Amygdala (tissue), 56 donors: ENCODE data around the gene SUMO3.
A peak's percentile ranks its signal among the peaks of the same experiment; 100 is the strongest.
"Not testable (repeated sequence)": the region's sequence is repeated elsewhere in the genome, so short reads cannot be mapped to it uniquely, and the experiment has no call there.

Experiments
- DNase-seq, 56 donors: peaks; one replicate each; lab custom pipeline; 2025; lab: John Stamatoyannopoulos, UW

Gene SUMO3

DNA sequence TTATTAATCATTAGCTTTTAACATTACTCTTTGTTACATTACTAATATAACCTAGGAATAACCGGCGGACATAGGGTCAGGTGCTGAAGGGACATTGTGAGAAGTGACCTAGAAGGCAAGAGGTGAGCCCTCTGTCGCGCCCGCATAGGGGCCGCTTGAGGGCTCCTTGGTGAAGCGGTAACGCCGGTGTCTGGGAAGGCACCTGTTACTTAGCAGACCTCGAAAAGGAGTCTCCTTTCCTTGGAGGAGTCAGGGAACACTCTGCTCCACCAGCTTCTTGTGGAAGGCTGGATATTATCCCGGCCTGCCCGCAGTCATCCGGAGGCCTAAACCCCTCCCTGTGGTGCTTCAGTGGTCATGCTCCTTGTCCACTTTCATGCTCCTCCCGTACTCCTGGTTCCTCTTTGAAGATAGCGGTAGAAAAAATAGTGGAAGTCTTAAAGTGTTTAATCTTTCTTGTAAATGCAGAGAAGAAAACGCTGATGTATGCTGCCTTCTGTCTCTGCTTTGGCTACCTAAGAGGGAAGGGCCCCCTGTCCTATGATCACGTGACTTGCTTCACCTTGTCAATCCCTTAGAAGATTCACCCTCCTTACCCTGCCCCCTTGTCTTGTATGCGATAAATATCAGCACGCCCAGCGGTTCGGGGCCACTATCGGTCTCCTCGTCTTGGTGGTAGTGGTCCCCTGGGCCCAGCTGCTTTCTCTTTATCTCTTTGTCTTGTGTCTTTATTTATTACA, 14.8 kb upstream of the SUMO3 start:
- DNase-seq: not testable (repeated sequence)

DNA sequence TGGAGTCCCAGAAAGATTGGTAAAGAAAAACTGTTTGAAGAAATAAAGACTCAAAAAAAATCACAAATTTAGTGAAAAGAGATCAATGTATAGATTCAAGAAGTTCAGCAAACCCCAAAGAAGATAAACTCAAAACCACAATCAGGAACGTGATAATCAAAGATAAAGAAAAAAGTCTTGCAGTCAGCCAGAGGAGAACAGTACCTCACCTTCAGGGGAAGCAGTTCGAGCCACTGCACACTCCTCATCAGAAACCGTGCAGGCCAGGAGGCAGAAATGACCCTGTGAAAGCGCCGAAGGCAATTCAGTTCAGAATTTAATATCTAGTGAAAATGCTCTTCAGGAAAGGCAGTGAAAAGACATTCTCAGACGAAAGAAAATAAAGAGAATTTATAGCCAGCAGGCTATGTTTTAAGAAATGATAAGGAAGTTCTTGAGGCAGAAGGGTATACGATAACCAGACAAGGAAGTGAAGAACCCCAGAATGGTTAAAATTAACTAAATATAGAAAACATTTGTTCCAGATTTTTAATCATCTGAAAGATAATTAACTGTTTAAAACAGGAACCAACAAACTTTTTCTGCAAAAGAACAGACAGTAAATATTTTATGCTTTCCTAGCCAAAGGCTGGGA, 13.5 kb upstream of the SUMO3 start:
- DNase-seq: no peak

DNA sequence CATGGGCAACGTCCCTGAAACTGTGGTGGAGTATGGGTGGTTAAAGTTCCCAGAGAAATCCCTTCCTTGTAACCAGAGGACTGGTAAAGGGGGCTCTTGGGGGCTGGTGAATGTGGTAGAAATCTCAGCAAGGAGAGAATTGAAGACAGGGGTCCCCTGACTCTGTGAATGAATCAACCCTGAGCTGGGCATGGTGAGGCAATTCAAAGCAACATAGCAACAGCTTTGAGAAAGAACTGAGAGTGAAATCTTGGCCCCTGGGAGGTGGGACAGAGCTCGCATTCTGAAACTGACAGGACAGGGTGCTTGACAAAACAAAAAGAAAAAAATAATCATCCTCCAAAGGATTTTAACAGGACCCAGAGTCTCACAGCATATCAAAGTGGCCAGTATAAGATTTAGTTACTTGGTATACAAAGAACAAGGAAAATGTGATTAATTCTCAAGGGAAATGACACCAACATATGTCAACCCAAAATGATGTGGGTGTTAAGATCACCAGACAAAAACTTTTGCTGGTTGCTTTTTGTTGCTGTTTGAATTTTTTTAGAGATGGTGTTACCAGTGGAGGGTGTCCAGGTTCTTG, 11.7 kb upstream of the SUMO3 start:
- DNase-seq: no peak

DNA sequence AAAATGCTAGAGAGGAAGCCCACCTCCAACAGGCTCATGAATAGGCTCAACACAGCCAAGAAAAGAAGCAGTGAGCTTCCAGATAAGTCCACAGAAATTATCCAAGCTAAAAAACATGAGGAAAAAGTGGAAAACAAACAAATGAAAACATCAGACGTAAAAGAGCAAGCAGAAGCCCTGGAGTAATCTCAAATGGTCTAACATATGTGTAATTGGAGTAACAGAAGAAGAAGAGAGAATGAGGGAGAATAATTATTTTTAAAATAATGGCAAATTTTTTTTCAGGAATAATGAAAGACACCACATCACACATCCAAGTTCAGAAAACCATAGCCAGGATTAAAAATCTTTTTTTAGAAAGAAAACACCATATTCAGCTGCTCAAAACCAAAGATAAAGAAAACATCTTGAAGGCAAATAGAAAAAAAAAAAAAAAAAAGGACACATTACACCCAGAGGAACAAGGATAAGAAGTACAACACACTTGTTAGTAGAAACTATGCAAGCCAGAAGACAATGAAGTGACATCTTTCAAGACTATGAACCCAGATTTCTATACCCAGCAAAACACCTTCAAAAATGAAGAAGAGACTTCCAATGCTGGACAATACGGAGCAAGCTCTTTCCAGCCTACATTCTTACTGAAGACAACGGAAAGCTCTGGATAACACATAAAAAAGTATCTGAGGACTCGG, 10.6 kb upstream of the SUMO3 start:
- no peak for DNase-seq

DNA sequence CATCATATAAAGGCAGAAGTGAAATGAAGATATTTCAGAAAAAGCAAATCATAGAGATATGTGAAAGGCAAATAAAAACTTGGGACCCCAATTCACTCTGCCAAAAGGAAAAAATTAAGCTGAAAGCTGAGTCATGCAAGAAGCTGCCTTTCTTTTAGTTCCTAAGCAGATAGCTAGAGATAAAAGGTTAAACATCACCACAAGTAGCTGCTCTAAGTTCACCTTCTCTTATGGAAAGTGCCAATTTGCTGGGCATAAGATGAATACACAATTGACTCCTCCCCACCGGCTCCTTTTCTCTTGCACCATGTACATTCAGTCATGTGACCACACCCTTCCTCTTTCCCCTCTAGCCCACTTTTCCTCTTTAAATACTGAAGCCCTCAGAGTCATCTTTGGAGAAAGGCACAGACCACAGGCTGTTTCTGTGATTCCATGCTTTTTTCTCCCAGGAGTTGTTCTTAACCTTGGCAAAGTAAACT, 5.4 kb upstream of the SUMO3 start:
- no peak for DNase-seq

DNA sequence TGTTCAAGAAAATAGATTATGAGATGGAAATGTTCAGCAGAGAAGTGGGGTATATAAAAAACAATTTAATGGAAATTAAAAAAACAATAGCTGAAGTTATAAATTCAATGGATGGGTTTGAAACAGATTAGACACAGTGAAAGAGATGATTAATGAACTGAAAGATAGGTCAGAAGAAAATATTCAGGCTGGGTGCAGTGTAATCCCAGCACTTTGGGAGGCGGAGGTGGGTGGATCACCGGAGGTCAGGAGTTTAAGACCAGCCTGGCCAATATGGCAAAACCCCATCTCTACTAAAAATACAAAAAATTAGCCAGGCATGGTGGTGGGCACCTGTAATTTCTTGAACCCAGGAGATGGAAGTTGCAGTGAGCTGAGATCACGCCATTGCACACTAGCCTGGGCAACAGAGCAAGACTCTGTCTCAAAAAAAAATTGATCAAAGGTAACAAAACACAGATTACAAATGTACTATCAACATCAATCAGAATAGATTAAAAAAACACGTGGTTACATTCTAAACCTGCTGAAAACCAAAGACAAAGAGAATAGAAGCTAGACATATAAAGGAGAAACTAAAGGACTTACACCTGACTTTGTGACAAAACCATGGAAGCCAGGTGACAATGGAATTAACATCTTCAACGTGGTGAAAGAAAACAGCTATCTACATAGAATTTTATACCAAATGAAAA, 4.8 kb upstream of the SUMO3 start:
- no peak for DNase-seq

DNA sequence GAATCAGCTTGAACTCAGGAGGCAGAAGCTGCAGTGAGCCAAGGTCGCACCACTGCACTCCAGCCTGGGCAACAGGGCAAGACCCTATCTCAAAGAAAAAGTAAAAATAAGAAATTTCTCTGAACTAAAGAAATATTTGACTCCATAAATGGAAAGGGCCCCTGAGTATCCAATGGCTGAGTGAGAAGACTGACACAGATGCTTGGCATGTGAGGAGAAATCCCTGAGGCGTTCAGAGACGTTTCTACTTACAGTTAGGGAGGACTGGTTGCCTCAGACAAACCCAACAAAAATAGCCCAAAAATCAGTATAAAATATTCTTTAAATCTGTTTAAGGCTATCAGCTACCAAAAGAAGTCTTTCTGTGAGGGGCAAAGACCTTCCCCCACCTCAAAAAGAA, 3.0 kb upstream of the SUMO3 start:
- DNase-seq: no peak

DNA sequence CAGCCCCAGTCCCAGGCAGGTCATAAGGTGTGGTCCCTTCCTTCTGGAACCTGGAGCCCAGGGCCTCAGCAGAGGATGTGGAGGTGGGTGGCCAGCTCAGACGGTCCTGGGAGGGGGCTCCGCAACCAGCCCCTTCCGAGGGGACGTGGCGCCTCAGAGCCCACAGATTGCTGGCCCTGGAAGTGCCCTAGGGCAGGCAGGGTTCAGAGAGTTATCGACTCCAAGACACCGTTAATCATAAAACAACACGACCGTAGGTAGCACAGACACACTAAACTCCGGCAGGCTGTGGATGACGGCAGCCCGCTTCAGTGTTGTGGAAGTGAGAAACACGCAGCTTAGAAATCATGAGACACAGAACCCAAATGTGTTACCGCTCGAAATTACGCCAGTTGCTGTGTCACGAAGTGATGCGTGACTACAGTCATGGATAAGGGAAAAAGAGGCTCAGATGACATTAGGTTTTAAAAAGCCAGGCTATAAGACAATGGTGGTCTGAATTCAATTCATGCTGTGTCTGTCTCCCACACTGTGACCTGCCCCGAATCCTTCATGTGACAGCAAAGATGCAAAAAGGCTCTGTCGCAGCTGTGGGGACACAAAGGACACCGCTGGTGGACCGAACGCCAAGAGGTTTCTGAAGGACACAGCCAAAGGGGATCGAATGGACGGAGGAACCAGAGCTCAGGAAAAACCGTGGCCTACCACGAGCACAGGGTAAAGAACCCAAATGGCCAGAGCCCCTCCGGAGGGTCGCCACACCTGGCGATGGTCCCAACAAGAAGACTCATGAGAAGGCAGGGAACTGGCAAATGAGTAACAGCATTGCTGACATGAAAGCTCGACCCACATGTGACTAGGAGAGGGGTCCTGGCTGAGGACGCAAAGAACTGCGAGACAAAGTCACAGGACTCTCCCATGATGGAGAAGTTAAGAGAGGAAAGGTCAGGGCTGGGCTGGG, 1.7 kb upstream of the SUMO3 start:
- no peak for DNase-seq

DNA sequence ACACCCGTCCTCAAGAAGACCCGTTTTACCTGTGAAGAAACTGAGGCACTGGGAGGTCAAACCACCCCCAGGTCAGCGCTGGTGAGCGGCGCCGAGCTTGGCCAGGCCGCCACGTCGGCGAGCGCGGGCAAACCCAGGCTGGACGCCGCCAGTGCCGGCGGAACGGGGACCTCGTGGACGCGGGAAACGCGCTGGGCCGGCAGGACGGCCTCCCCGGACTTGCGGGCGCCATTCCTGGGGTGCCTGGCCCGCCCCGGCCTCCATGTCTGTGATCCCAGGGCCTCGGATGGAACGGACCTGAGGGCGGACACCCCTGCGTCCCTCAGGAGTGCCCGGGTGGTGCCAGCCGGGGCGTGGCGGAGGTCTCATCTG, 764 bp upstream of the SUMO3 start:
- DNase-seq: no peak

DNA sequence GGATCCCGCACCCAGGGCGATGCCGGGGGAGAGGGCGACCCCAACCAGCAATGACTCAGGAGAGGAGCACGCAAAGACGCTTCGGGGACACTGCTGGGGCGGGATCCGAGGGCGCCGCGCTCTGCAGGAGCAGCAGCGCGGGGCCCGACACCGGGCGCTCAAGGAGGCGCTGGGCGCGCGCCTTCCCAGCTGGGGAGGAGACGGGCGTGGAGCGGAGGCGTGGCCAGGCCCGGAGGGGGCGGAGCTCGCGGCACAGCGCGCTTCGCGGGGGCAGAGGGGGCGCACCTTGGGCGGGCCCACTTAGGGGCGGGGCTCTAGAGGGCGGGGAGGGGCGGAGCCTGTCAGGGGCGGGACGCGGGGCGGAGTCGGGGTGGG, 369 bp downstream of the SUMO3 start:
- peak in 54 of 56 donors; percentile 19 to 92 (median 78) for DNase-seq

DNA sequence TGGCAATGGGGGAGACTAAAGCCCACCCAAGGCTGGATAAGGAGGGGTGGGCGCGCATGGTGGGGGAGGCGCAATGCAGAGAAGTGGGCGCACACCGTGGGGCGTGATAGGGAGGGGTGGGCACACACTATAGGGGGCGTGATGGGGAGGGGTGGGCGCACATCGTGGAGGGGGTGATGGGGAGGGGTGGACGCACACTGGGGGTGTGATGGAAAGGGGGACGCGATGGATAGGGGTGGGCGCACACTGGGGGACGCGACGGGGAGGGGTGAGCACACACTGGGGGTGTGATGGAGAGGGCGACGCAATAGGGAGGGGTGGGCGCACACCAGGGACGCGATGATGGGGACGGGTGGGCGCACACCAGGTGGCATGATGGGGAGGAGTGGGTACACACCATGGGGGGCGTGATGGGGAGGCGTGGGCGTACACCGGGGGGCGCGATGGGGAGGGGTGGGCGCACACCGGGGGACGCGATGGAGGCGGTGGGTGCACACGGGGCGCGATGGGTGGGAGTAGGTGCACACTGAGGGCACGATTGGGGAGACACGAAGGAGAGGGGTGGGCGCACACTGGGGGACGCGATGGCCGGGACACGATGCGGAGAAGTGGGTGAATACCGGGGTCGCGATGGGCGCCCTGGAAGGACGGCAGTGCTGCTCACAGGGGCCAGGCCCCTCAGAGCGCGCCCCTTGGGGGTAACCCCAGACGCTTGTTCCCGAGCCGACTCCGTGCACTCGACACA, 929 bp downstream of the SUMO3 start:
- no peak for DNase-seq

DNA sequence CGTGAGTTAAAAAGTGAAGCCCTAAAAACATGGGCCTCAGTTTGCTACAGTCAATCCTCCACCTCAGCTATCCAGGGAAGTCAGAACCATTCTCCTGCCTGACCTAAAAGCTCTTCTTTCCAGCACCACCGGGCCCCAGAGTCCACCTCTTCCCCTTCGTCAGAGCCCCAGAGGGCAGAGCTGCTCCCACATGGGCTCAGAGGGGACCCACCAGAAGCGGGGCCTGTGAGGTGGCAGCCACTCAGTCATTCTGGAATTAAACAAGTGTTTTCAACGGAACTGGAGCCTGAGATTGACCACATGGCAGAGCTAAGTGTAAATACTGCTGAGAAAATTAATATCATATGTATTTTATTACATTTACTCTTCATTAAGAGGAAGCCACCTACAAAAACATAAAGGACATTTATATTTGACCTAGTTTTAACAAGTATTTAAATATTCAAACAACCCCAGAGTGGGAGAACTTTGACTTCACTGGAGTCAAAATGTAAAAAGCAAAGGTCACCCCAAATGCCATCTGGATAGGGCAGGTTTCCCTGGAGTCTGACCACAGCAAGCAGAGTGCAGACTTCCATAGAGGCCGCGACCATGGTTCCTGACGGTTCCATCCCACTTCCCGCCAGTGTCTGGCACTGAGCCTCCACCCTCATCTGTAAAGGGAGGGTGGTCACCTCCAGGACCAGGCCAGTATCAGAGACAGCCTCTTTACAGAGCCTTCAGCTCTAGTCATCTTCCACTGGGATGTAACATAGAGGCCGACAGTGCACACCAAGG, 1.8 kb downstream of the SUMO3 start:
- no peak for DNase-seq

DNA sequence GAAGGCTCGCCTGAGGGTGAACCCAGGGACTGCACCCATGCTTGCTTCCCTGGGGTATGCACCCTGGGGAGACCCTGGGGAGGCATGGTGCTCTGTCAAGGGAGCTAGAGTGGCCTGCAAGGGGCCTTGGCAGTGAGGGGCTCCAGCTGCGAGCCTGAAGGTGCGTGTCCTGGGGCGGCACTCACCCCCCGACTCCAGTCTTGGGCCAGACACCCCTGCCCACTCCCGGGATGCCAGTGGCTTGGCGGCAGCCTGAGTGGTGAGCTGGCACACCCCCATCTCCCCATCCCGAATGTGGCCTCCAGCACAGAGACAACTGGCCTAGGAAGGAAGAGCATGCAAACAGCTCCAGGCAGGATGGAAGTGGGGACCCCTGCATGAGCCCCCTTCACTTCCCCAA, 2.6 kb downstream of the SUMO3 start:
- no peak for DNase-seq

DNA sequence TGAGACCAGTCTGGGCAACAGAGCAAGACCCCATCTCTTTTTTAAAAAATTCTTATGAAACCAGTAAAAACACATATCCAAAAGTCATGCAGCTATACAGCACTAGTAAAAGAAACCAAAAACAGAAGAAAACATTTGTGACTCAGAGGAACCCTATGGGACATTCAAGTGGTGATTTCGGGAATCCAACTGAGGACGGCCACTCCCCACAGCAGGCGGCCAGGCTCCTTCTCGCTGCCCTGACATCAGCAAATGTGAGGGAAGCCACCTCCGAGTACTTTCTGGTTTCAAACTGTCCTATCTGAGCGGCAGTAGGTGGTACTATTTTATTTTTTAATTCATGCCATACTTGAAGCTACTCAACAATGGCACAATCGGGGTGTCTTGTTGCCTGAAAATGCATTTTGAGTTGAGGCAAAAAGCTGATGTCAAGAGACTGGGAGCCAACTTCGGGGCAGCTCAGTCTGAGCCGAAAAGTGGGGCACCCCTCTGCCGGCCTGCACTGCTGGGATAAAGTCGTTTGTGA, 3.3 kb downstream of the SUMO3 start:
- no peak for DNase-seq

DNA sequence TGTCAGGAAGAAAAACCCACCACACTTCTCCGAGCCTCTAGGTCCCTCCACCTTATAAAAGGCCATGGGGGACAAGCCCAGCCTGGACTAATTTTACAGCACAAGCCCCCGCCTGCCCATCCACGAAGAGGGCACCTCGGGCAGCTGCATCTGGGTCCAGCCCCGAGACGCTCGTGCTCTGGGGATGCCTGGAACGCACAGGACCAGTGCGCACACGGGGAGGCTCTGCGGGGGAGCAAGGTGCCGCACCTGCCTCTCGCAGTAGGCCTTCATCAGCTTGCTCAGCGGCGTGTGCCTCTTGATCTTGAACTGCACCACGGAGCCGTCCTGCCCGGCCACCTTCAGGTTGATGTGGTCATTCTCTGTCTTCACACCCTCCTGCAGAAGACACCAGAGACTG, 4.1 kb downstream of the SUMO3 start:
- no peak for DNase-seq

DNA sequence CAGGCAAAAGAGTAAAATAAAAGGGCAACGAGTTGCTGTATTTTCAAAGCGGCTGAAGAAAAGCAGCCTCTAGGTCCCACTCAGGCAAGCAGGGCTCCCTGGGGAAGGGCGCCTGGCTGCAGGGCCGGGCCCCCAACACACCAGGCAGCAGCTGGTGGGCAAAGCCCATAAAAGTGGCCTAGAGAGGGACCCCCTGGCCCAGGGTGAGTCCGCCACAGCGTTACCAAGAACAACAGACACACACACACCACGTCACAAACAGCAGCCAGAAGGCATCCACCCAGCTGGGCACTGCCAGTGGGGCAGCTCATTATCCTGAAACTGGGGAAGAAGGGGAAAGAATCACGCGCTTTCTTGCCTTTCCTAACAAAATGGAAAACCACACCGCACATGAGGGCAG, 4.7 kb downstream of the SUMO3 start:
- no peak for DNase-seq

DNA sequence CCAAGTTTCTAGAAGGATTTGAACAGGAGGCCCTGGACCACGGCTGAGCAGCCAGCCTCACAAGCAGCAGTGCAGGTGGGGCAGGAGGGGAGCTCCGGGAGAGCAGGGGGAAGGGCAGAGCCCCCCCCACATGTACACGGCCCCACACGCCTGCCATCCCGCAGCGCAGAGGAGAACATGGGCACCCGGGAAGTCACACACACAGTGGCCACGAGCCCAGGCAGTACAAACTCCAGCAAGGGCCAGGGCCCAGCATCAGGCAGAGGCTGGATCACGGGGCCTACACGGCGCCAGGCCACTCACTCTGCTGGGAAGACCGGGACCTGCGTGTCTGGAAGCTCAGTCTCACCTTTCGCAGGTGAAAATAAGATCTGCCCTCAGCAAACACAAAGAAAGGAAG, 5.2 kb downstream of the SUMO3 start:
- no peak for DNase-seq

DNA sequence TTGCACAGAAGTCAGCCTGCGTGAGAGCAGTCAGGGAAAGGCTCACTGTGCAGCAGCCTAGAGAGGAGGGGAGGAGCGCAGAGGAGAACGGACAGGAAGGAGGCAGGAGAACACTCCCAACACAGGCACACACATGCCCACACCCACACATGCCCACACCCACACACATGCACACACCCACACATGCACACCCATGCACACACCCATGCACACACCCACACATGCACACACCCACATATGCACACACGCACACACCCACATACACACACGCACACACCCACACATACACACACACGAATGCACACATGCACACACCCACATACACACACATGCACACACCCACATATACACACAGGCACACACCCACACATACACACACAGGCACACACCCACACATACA, 7.1 kb downstream of the SUMO3 start:
- DNase-seq: peak in 1 of 56 donors; percentile 48
